ENCODE measurements around the gene NPRL2. TPM values are rescaled to one million over a fixed set of nuclear protein-coding genes. Genes with fewer than 3 reads are reported as not detected.
A peak's percentile ranks its signal among the peaks of the same experiment; 100 is the strongest.

NPRL2 gene
- total and polyA plus RNA-seq, 2 of the 13 experiments (the other 11 are each of a cell fraction or from before 2014, with no cell fraction given), result 30.6 to 51.4 TPM

DNA sequence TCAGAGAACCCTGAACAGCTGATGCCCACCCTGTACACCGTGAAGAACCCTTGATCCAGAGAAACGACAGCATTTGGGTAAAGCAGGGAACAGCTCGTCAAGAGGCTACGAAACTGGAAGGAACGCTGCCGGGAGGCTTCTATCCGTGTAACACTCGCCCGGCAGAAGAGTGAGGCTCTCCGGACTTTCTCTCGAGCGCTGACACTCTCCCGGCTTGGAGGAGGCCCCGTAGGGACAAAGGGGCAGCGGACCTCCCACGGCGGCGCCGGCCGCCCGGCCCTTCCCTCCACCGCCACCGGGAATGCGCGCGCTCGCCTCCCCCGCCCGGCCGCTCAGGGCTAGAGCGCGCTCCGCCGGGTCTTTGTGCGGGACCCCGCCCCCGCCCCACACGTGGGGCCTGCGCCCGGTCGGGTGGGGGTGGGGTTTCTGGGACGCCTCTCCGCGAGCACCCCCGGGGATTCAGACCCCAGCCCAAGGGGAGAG is 29.7 kb downstream of the NPRL2 start (continued):
- TF ChIP-seq KDM4B (CRISPR knock-in tag; IDR thresholded peaks at IDR 0.05) (no peak; the same call in 1 of the 2 replicates), ZNF281 (CRISPR knock-in tag; IDR thresholded peaks at IDR 0.05; ENCODE audit: borderline replicate concordance) (peak; percentile 82), KLF12 (CRISPR knock-in tag; IDR thresholded peaks at IDR 0.05; ENCODE audit: borderline replicate concordance) (peak; percentile 40; the same call in 1 of the 2 replicates), ATM (IDR thresholded peaks at IDR 0.05; ENCODE audit: borderline replicate concordance) (no peak), SPEN (CRISPR knock-in tag; IDR thresholded peaks at IDR 0.05; ENCODE audit: low read depth) (0 out of 2 replicates have a peak, but pooled peaks have one; percentile 43), GLI4 (CRISPR knock-in tag; IDR thresholded peaks at IDR 0.05; ENCODE audit: borderline replicate concordance) (0 out of 2 replicates have a peak, but pooled peaks have one; percentile 58), ZNF670 (CRISPR knock-in tag; IDR thresholded peaks at IDR 0.05; ENCODE audit: borderline replicate concordance) (no peak), ZNF703 (CRISPR knock-in tag; IDR thresholded peaks at IDR 0.05; ENCODE audit: borderline replicate concordance) (no peak; the same call in 1 of the 2 replicates), HHEX (CRISPR knock-in tag; IDR thresholded peaks at IDR 0.05) (no peak), ZNF563 (CRISPR knock-in tag; IDR thresholded peaks at IDR 0.05) (peak; percentile 79), ZNF773 (CRISPR knock-in tag; IDR thresholded peaks at IDR 0.05; ENCODE audit: borderline replicate concordance) (no peak), ARNTL (CRISPR knock-in tag; IDR thresholded peaks at IDR 0.05) (peak; percentile 51), SRSF1 (optimal IDR thresholded peaks at IDR 0.05; ENCODE audit: low read depth, low read length) (peak; percentile 12), POLR2AphosphoS5 (IDR thresholded peaks at IDR 0.05; ENCODE audit: low read depth, low read length) (no peak), ZSCAN30 (CRISPR knock-in tag; IDR thresholded peaks at IDR 0.05) (no peak), PBX2 (CRISPR knock-in tag; IDR thresholded peaks at IDR 0.05) (no peak), MED8 (CRISPR knock-in tag; IDR thresholded peaks at IDR 0.05; ENCODE audit: insufficient replicate concordance) (no peak)
- TF ChIP-seq, protein P1, sequence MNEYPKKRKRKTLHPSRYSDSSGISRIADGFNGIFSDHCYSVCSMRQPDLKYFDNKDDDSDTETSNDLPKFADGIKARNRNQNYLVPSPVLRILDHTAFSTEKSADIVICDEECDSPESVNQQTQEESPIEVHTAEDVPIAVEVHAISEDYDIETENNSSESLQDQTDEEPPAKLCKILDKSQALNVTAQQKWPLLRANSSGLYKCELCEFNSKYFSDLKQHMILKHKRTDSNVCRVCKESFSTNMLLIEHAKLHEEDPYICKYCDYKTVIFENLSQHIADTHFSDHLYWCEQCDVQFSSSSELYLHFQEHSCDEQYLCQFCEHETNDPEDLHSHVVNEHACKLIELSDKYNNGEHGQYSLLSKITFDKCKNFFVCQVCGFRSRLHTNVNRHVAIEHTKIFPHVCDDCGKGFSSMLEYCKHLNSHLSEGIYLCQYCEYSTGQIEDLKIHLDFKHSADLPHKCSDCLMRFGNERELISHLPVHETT (CRISPR knock-in tag; conservative IDR thresholded peaks at IDR 0.05), result no peak
- TF ChIP-seq, protein P2, sequence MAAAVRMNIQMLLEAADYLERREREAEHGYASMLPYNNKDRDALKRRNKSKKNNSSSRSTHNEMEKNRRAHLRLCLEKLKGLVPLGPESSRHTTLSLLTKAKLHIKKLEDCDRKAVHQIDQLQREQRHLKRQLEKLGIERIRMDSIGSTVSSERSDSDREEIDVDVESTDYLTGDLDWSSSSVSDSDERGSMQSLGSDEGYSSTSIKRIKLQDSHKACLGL (CRISPR knock-in tag; IDR thresholded peaks at IDR 0.05), result peak; percentile 59; the same call in 1 of the 2 replicates
- TF ChIP-seq, protein P3, sequence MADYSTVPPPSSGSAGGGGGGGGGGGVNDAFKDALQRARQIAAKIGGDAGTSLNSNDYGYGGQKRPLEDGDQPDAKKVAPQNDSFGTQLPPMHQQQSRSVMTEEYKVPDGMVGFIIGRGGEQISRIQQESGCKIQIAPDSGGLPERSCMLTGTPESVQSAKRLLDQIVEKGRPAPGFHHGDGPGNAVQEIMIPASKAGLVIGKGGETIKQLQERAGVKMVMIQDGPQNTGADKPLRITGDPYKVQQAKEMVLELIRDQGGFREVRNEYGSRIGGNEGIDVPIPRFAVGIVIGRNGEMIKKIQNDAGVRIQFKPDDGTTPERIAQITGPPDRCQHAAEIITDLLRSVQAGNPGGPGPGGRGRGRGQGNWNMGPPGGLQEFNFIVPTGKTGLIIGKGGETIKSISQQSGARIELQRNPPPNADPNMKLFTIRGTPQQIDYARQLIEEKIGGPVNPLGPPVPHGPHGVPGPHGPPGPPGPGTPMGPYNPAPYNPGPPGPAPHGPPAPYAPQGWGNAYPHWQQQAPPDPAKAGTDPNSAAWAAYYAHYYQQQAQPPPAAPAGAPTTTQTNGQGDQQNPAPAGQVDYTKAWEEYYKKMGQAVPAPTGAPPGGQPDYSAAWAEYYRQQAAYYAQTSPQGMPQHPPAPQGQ (CRISPR knock-in tag; IDR thresholded peaks at IDR 0.05; ENCODE audit: borderline replicate concordance), result no peak
- TF ChIP-seq, protein P4, sequence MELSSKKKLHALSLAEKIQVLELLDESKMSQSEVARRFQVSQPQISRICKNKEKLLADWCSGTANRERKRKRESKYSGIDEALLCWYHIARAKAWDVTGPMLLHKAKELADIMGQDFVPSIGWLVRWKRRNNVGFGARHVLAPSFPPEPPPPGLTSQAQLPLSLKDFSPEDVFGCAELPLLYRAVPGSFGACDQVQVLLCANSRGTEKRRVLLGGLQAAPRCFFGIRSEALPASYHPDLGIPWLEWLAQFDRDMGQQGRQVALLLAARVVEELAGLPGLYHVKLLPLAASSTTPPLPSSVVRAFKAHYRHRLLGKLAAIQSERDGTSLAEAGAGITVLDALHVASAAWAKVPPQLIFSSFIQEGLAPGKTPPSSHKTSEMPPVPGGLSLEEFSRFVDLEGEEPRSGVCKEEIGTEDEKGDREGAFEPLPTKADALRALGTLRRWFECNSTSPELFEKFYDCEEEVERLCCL (CRISPR knock-in tag; IDR thresholded peaks at IDR 0.05; ENCODE audit: borderline replicate concordance), result no peak

All from HepG2 (cell line).